D721Med (cell line): Measurements from ENCODE around the gene ANXA3.
"Not testable (repeated sequence)": the region's sequence is repeated elsewhere in the genome, so short reads cannot be mapped to it uniquely, and the experiment has no call there.

Source experiments
- DNase-seq: peaks from one replicate; pipeline ENCODE4 v3.0.0; 2011; ENCODE audit warnings: low spot score; ENCODE audit not compliant: insufficient read length
- FAIRE-seq: peaks from 2 replicates; lab custom pipeline; 2011; peaks lifted over from hg19 to GRCh38; lab: Jason Lieb, UNC
- TF ChIP-seq, protein P1 (sequence below): IDR thresholded peaks from 2 replicates; pipeline ENCODE4 v1.5.1; 2012; ENCODE audit warnings: mild to moderate bottlenecking, control low read depth; ENCODE audit not compliant: insufficient read depth; ENCODE audit errors: missing control alignments

Gene ANXA3, protein sequence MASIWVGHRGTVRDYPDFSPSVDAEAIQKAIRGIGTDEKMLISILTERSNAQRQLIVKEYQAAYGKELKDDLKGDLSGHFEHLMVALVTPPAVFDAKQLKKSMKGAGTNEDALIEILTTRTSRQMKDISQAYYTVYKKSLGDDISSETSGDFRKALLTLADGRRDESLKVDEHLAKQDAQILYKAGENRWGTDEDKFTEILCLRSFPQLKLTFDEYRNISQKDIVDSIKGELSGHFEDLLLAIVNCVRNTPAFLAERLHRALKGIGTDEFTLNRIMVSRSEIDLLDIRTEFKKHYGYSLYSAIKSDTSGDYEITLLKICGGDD

DNA sequence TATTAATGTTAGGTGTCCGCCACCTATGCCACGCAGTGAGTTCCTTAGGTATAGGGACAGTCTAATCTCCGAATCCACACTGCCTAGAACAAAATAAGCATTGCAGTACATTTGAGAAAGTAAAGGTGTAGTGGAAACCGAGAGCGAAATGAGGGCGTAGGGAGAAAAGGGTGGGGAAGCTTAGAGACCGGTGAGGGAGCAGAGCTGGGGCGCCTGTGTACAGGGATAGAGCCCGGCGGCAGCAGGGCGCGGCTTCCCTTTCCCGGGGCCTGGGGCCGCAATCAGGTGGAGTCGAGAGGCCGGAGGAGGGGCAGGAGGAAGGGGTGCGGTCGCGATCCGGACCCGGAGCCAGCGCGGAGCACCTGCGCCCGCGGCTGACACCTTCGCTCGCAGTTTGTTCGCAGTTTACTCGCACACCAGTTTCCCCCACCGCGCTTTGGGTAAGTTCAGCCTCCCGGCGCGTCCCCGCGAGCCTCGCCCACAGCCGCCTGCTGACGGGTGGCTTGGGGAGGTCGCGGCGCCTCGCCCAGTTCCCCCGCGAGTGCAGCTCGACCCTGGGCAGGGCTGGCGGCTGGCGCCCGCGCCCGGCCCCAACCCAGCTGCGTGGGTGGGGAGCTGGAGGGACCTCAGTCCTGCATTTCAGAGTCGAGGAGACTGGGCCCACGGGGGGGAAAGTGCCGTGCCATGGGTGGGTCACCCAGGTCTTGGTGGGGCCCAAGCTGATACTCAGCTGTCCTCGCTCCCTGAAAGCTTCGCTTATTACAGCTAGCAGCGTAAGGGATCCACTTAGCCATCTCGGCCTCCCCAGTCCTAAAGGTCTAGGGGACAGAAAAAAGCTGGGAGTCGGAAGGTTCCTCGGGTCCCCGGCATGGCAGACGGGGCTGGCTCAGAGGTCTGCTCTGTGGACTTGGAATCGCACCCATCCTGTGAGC is at the start of gene ANXA3:
Gene ANXA3, plus strand, starts transcription at position 351 of the 932 bp plus-strand sequence. CDS start 2,704 bp downstream, outside the sequence.
- DNase-seq: no peak
- FAIRE-seq: no peak
- TF ChIP-seq, protein P1, sequence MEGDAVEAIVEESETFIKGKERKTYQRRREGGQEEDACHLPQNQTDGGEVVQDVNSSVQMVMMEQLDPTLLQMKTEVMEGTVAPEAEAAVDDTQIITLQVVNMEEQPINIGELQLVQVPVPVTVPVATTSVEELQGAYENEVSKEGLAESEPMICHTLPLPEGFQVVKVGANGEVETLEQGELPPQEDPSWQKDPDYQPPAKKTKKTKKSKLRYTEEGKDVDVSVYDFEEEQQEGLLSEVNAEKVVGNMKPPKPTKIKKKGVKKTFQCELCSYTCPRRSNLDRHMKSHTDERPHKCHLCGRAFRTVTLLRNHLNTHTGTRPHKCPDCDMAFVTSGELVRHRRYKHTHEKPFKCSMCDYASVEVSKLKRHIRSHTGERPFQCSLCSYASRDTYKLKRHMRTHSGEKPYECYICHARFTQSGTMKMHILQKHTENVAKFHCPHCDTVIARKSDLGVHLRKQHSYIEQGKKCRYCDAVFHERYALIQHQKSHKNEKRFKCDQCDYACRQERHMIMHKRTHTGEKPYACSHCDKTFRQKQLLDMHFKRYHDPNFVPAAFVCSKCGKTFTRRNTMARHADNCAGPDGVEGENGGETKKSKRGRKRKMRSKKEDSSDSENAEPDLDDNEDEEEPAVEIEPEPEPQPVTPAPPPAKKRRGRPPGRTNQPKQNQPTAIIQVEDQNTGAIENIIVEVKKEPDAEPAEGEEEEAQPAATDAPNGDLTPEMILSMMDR: no peak

DNA sequence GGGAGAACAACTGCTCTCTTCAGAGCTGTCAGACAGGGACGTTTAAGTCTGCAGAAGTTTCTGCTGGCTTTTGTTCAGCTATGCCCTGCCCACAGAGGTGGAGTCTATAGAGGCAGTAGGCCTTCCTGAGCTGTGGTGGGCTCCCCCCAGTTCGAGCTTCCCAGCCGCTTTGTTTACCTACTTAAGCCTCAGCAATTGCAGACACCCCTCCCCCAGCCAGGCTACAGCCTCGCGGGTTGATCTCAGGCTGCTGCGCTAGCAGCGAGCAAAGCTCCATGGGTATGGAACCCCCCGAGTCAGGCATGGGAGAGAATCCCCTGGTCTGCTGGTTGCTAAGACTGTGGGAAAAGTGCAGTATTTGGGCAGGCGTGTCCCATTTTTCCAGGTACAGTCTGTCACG is 45.3 kb upstream of the ANXA3 start:
- not testable (repeated sequence) for FAIRE-seq, DNase-seq

DNA sequence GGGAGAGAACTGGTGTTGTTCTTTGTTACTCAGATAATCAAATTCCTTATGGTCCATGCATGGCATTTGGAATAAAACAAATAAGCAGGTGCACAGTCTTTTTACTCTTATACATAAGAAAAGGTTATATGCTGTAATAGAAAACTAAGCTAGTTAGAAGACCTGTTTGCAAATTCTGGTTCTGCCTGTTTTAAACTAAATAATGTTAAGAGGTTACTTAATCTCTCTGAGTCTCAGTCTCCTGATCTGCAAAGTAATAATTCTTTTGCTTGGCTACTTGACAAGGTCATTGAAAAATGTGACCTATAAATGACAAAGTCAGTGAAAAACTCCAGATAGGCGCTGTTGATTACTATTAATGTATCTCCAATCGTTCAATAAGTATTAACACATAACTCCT is 42.5 kb upstream of the ANXA3 start:
- DNase-seq (no peak), FAIRE-seq (no peak)
- TF ChIP-seq, protein P1: no peak

DNA sequence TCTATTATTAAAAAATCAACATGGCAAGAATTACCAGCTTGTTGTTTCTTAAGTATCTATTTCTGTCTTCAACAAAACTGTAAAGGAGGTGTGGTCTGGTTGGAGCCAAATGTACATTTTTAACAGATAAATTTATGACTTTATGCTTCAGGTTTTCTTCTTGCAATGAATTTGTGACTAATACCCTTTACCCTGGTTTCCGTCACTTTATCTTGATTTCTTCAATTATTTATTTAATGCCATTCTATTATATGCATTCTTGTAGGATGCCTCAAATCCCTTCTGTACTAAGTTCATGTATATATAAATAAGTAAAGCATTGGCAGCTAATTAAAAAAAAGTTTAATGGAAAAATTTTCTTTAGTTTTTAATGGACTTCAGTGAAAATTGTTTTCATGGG is 41.5 kb upstream of the ANXA3 start:
- FAIRE-seq (no peak), DNase-seq (no peak)
- TF ChIP-seq, protein P1: no peak

DNA sequence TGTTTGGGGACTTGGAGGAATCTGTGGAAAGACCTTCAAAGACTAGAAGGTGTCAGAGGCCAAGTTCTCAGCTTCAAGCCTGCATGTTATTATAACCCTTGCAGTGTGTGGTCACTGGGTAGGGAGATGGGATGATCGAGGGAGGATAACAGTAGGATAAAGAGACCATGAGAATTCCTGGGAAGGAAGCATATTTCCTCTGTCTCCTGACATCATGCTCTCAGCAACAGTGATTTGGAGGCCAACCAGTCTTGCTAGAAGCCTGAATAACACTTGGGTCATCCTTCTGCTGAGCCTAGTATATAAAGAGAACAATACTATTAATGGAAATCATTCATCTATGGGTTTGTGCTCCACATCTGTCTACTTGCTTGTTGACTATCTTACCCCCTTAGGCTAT is 40.9 kb upstream of the ANXA3 start:
- TF ChIP-seq, protein P1: no peak
- DNase-seq (no peak), FAIRE-seq (no peak)

DNA sequence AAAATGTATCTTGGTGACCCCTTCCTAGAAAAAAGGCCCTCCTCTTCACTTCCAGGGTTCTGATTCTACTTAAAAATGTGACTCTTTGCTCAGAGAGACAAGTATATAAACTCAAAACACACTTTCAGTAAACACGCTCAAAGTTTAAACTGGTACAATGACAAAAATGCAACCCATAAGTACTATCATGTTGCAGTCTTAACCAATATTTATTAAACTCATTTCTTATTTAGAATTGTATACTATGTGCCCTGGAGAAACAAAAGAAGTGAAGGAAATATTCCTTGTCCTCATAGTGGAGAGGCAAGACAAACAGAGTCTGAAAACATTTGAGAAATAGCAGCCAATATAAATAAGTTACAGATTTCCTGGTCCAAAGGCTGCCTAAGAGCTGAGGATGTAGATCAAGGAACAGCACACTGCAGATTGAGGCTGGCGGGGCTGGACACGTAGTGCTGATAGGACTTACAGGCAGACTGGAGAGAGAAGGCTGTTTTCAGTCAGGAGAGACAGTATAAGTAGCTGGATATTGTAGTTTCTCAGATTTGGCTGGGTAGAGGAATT is 39.1 kb upstream of the ANXA3 start:
- no peak for FAIRE-seq
- TF ChIP-seq, protein P1: no peak

DNA sequence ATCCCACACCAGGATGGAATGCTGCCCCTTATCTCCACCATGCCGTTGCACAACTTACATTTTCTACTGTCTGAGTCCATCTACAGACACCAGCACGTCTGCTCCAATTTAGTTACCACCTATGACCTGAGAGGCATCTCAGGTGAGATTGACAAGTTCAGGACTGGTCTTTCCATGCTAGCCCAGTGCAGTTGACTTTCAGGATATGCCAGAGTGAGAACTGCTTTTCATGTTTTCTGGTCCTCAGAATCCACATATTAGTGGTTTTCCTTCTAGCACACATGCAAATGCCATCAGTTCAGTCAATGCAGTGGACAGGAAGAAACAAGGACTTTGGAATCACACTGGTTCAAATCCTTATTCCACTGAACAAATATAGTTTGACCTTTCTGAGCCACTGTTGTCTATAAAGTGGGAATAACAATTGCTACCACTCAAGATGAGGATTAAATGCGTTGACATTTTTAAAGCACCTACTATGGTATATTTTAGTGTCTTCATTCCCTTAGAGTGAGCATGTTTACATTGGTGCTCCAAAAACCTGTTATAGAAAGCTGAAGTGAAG is 38.1 kb upstream of the ANXA3 start:
- FAIRE-seq (no peak), DNase-seq (no peak)
- TF ChIP-seq, protein P1: no peak

More for the DNA sequence above, 39.1 kb upstream of the ANXA3 start:
- DNase-seq: no peak
